ENCODE measurements around the gene NOD2. TPM values are rescaled to one million over a fixed set of nuclear protein-coding genes. Genes with fewer than 3 reads are reported as not detected.

Gene NOD2
- total RNA-seq, 1 experiment from 2014 or later: 0.17 TPM

GRCh38 chr16:50705436-50706110 lies 12.2 kb downstream of the NOD2 start:
- Histone ChIP-seq H4K20me1 (ENCODE audit: control insufficient read depth, insufficient read depth, insufficient read length) (no peaks in the 10 kb centered on the region), H3K79me2 (ENCODE audit: insufficient read depth, low read length) (no peaks in the 10 kb centered on the region), H3K56ac (ENCODE audit: insufficient read length, low read depth, low read length) (no peak overlapping the region), H3K9ac (ENCODE audit: extremely low read depth, insufficient read length, low read length) (no peak overlapping the region), H4K91ac (ENCODE audit: insufficient read length, low read depth, low read length) (no peak overlapping the region), H3K23me2 (ENCODE audit: insufficient read length, low read depth, low read length, poor library complexity, severe bottlenecking) (no peaks in the 10 kb centered on the region), H3T11ph (ENCODE audit: low read length) (no peak overlapping the region), H4K5ac (ENCODE audit: insufficient read length, low read depth, low read length) (no peak overlapping the region), H2BK20ac (ENCODE audit: low read depth, low read length, poor library complexity, severe bottlenecking) (no peak overlapping the region), H3K4ac (ENCODE audit: low read depth, low read length) (no peak overlapping the region), H3K27ac (ENCODE audit: insufficient read length, low read depth, low read length) (no peak overlapping the region), H2AK5ac (ENCODE audit: insufficient read length, low read length) (no peak overlapping the region), H3K4me1 (ENCODE audit: insufficient read depth, low read length) (no peaks in the 10 kb centered on the region), H3K79me1 (ENCODE audit: insufficient read depth, low read depth, low read length, poor library complexity, severe bottlenecking) (no peaks in the 10 kb centered on the region), H3K14ac (ENCODE audit: insufficient read depth, low read length) (no peak overlapping the region), H3K23ac (ENCODE audit: insufficient read length, low read depth, low read length) (no peak overlapping the region), H2BK5ac (ENCODE audit: insufficient read length, low read length) (no peak overlapping the region), H2BK12ac (ENCODE audit: insufficient read length, low read depth, low read length) (no peak overlapping the region), H3K27me3 (ENCODE audit: insufficient read depth, low read length) (no peaks in the 10 kb centered on the region), H2BK120ac (ENCODE audit: low read depth, low read length, poor library complexity, severe bottlenecking) (no peak overlapping the region), H2BK15ac (ENCODE audit: low read depth, low read length) (no peak overlapping the region), H3K18ac (ENCODE audit: insufficient read length, low read depth, low read length) (no peak overlapping the region), H2AFZ (ENCODE audit: low read length) (no peak overlapping the region), H3K4me2 (ENCODE audit: insufficient read depth, insufficient read length, low read length) (no peak overlapping the region), H3K9me3 (ENCODE audit: control insufficient read depth, low read depth, low read length) (peaks cover 5% of the 10 kb centered on the region), H4K8ac (replicated peaks; ENCODE audit: insufficient read length, low read depth, low read length) (no peak overlapping the region)
- Mint-ChIP-seq H3K4me1 (no peaks in the 10 kb centered on the region), H3K9me3 (peaks cover 18 to 19% of the 10 kb centered on the region in 2 experiments), H3K4me3 (no peak overlapping the region), H3K27me3 (ENCODE audit: low read depth) (peaks cover 3% of the 10 kb centered on the region), H3K27ac (no peak overlapping the region), H3K36me3 (ENCODE audit: insufficient read depth in 1 of 3, low read depth in 3 of 3) (peaks cover 6 to 14% (median 13%) of the 10 kb centered on the region in 3 experiments)
- TF ChIP-seq, protein P1, sequence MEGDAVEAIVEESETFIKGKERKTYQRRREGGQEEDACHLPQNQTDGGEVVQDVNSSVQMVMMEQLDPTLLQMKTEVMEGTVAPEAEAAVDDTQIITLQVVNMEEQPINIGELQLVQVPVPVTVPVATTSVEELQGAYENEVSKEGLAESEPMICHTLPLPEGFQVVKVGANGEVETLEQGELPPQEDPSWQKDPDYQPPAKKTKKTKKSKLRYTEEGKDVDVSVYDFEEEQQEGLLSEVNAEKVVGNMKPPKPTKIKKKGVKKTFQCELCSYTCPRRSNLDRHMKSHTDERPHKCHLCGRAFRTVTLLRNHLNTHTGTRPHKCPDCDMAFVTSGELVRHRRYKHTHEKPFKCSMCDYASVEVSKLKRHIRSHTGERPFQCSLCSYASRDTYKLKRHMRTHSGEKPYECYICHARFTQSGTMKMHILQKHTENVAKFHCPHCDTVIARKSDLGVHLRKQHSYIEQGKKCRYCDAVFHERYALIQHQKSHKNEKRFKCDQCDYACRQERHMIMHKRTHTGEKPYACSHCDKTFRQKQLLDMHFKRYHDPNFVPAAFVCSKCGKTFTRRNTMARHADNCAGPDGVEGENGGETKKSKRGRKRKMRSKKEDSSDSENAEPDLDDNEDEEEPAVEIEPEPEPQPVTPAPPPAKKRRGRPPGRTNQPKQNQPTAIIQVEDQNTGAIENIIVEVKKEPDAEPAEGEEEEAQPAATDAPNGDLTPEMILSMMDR (conservative IDR thresholded peaks at IDR 0.05): no peak
- DNase-seq: no peak
- WGBS (ENCODE audit: extremely low coverage, insufficient read length, low lambda C conversion rate): 100% methylated on average over 1 of the region's 5 CpGs

Measured in H9 (cell line).